Mesenchymal stem cell (in vitro differentiated cells and primary cell): ENCODE measurements around the gene PCYT1A.
A peak's percentile ranks its signal among the peaks of the same experiment; 100 is the strongest.

Experiments
- DNase-seq: peaks from one replicate; pipeline ENCODE4 v3.0.0-alpha.2; 2013
- H2AFZ ChIP-seq: one replicate; pipeline ENCODE4 v1.6.1; 2013; ENCODE audit warnings: low read depth, mild to moderate bottlenecking, control low read depth, inconsistent platforms, low read length, moderate library complexity
- H2AK5ac ChIP-seq: 2 replicates; pipeline ENCODE4 v1.6.1; 2013; ENCODE audit warnings: low read length, moderate library complexity, mild to moderate bottlenecking, inconsistent platforms; ENCODE audit not compliant: severe bottlenecking
- H2BK120ac ChIP-seq: one replicate; pipeline ENCODE4 v1.6.1; 2013; ENCODE audit warnings: low read depth, mild to moderate bottlenecking, inconsistent platforms, low read length, moderate library complexity
- H2BK12ac ChIP-seq, 2 experiments: one replicate each; pipeline ENCODE4 v1.6.1; 2013; ENCODE audit warnings: inconsistent platforms in 2 of 2, low read length in 2 of 2, mild to moderate bottlenecking in 2 of 2, moderate library complexity in 2 of 2, control low read depth in 1 of 2
- H2BK15ac ChIP-seq: one replicate; pipeline ENCODE4 v1.6.1; 2013; ENCODE audit warnings: mild to moderate bottlenecking, low read depth, inconsistent platforms; ENCODE audit not compliant: poor library complexity, severe bottlenecking
- H2BK5ac ChIP-seq: 2 replicates; pipeline ENCODE4 v1.6.1; 2013; ENCODE audit warnings: low read depth, mild to moderate bottlenecking, low read length, control low read depth, inconsistent platforms; ENCODE audit not compliant: poor library complexity, severe bottlenecking
- H3K14ac ChIP-seq, 2 experiments: one replicate each; pipeline ENCODE4 v1.6.1; 2013; ENCODE audit warnings: inconsistent platforms in 2 of 2, low read length in 2 of 2, control low read depth in 1 of 2, mild to moderate bottlenecking in 1 of 2, moderate library complexity in 1 of 2
- H3K18ac ChIP-seq, 2 experiments: one replicate each; pipeline ENCODE4 v1.6.1; 2013; ENCODE audit warnings: inconsistent platforms in 2 of 2, low read length in 2 of 2, control low read depth in 1 of 2, low read depth in 1 of 2, mild to moderate bottlenecking in 1 of 2
- H3K23ac ChIP-seq, 2 experiments: one replicate each; pipeline ENCODE4 v1.6.1; 2013; ENCODE audit warnings: inconsistent platforms in 2 of 2, low read length in 2 of 2, mild to moderate bottlenecking in 2 of 2, moderate library complexity in 2 of 2, control low read depth in 1 of 2
- H3K27ac ChIP-seq: 2 replicates; pipeline ENCODE4 v1.5.1; 2013; ENCODE audit warnings: mild to moderate bottlenecking, moderate library complexity, low read length, control low read depth, inconsistent platforms; ENCODE audit not compliant: poor library complexity, severe bottlenecking
- H3K27me3 ChIP-seq, 2 experiments: 2 replicates each; pipeline versions ENCODE4 v1.6.1 to v1.7.0; 2013; ENCODE audit warnings: low read length in 2 of 2, mild to moderate bottlenecking in 2 of 2, moderate library complexity in 2 of 2, control low read depth in 1 of 2, inconsistent platforms in 1 of 2; ENCODE audit not compliant: control insufficient read depth in 1 of 2, insufficient read depth in 1 of 2
- H3K36me3 ChIP-seq, 2 experiments: 2 replicates each; pipeline versions ENCODE4 v1.6.1 to v1.7.0; 2013; ENCODE audit warnings: low read length in 2 of 2, control low read depth in 1 of 2, inconsistent platforms in 1 of 2, low read depth in 1 of 2, mild to moderate bottlenecking in 1 of 2; ENCODE audit not compliant: insufficient read depth in 2 of 2, control insufficient read depth in 1 of 2
- H3K4ac ChIP-seq, 2 experiments: one replicate each; pipeline ENCODE4 v1.6.1; 2013; ENCODE audit warnings: inconsistent platforms in 2 of 2, low read length in 2 of 2, mild to moderate bottlenecking in 2 of 2, moderate library complexity in 2 of 2, control low read depth in 1 of 2, low read depth in 1 of 2
- H3K4me1 ChIP-seq: 2 replicates; pipeline ENCODE4 v1.6.1; 2013; ENCODE audit warnings: low read depth, low read length, control low read depth; ENCODE audit not compliant: control insufficient read depth, insufficient read depth
- H3K4me2 ChIP-seq: 2 replicates; pipeline ENCODE4 v1.6.1; 2013; ENCODE audit warnings: low read length, mild to moderate bottlenecking, inconsistent platforms; ENCODE audit not compliant: poor library complexity, severe bottlenecking
- H3K4me3 ChIP-seq, 2 experiments: 2 replicates each; pipeline versions ENCODE4 v1.5.1 to v1.7.0; 2013; ENCODE audit warnings: low read length in 2 of 2, mild to moderate bottlenecking in 2 of 2, control low read depth in 1 of 2, low read depth in 1 of 2; ENCODE audit not compliant: insufficient read depth in 1 of 2
- H3K79me1 ChIP-seq: replicated peaks from 2 replicates; pipeline ENCODE4 v1.6.1; 2013; ENCODE audit warnings: mild to moderate bottlenecking, control low read depth, low read length, inconsistent platforms; ENCODE audit not compliant: poor library complexity, severe bottlenecking
- H3K9ac ChIP-seq: 2 replicates; pipeline ENCODE4 v1.7.0; 2013; ENCODE audit warnings: mild to moderate bottlenecking, low read length, moderate library complexity
- H3K9me3 ChIP-seq: 2 replicates; pipeline ENCODE4 v1.7.0; 2013; ENCODE audit warnings: mild to moderate bottlenecking, low read length; ENCODE audit not compliant: control insufficient read depth
- H4K8ac ChIP-seq: one replicate; pipeline ENCODE4 v1.6.1; 2013; ENCODE audit warnings: inconsistent platforms, mild to moderate bottlenecking, low read length, moderate library complexity
- H4K91ac ChIP-seq: one replicate; pipeline ENCODE4 v1.6.1; 2013; ENCODE audit warnings: mild to moderate bottlenecking, low read length, inconsistent platforms
- WGBS: methylation state at CpG from one replicate; pipeline ENCODE4 v1.1.7; 2013; ENCODE audit warnings: mixed read lengths; 5-methylcytosine and 5-hydroxymethylcytosine counted together

PCYT1A gene

GRCh38 chr3:196332168-196332567, 44.6 kb upstream of the PCYT1A start:
- H3K27me3 ChIP-seq, result no peaks in the 10 kb centered on the region
- no peak overlapping the region for H2BK5ac ChIP-seq
- no peak overlapping the region for H3K4me2 ChIP-seq
- no peaks in the 10 kb centered on the region for H3K36me3 ChIP-seq
- H4K91ac ChIP-seq, result no peak overlapping the region
- H2BK120ac ChIP-seq, result no peak overlapping the region
- no peak overlapping the region for H2BK12ac ChIP-seq
- no peak for DNase-seq
- H2BK15ac ChIP-seq, result no peak overlapping the region
- no peak overlapping the region for H3K4me3 ChIP-seq
- H3K14ac ChIP-seq, result no peak overlapping the region
- no peak overlapping the region for H4K8ac ChIP-seq
- peaks cover 3% of the 10 kb centered on the region for H3K4me1 ChIP-seq
- no peak overlapping the region for H2AK5ac ChIP-seq
- H3K23ac ChIP-seq, result no peak overlapping the region
- H2AFZ ChIP-seq, result no peak overlapping the region
- H3K4ac ChIP-seq, result no peak overlapping the region
- H3K18ac ChIP-seq, result no peak overlapping the region
- no peak overlapping the region for H3K9ac ChIP-seq
- no peak overlapping the region for H3K27ac ChIP-seq
- WGBS, result 97% methylated on average over 8 of the region's 8 CpGs
- no peaks in the 10 kb centered on the region for H3K9me3 ChIP-seq
- no peaks in the 10 kb centered on the region for H3K79me1 ChIP-seq

DNA sequence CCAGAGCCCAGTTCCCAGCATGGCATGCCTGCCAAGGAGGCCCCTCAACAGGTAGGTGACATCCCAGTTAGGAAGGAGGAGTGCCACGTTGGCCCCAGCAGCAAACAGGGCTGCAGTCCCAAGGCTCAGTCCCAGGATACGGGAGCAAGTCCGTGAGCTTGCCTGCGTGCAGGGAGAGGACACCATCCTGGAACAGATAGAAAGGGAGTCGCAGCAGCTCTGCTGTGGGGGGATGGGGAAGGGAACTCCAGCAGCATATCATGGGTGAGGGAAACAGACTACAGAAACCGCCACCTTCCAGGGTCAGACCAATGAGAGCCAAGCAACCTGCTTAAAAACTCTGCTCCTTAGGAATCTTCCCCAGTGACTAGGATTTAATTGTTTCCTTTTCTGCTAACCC, 39.9 kb upstream of the PCYT1A start:
- no peak overlapping the region for H3K4ac ChIP-seq
- no peak overlapping the region for H4K8ac ChIP-seq
- H3K18ac ChIP-seq, result no peak overlapping the region
- H3K9ac ChIP-seq, result no peak overlapping the region
- no peak overlapping the region for H3K4me3 ChIP-seq
- no peaks in the 10 kb centered on the region for H3K9me3 ChIP-seq
- no peak overlapping the region for H2AFZ ChIP-seq
- H3K79me1 ChIP-seq, result no peaks in the 10 kb centered on the region
- H2BK15ac ChIP-seq, result no peak overlapping the region
- no peak overlapping the region for H3K4me2 ChIP-seq
- no peak overlapping the region for H2AK5ac ChIP-seq
- no peak overlapping the region for H2BK5ac ChIP-seq
- no peak for DNase-seq
- no peak overlapping the region for H2BK12ac ChIP-seq
- H3K36me3 ChIP-seq, result peaks cover 0 to 3% of the 10 kb centered on the region in 2 experiments
- H2BK120ac ChIP-seq, result no peak overlapping the region
- no peak overlapping the region for H4K91ac ChIP-seq
- peak overlapping the region in 1 of 2 experiments; percentile 55 for H3K14ac ChIP-seq
- 70% methylated on average over 6 of the region's 6 CpGs for WGBS
- no peak overlapping the region for H3K23ac ChIP-seq
- H3K4me1 ChIP-seq, result peaks cover 3% of the 10 kb centered on the region
- no peaks in the 10 kb centered on the region for H3K27me3 ChIP-seq
- H3K27ac ChIP-seq, result no peak overlapping the region

DNA sequence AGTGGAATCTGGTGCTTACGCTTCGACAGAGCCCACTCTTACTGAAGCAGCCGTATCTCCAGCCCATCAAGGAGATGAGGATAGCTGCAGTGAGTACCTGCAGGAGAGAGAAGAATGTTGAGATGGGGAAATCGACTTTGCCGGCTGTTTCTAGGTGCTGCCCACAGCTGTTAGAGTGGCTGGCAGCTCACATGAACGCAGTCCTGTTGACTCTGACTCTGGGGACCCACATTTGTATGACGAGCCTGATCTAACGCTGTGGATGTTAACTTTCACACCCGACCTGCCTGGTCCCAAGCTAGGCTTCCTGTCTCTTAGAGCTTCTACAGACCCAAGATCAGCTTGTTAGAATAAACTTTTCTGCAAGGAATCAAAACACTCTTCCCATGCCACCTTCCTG, 39.4 kb upstream of the PCYT1A start:
- no peak overlapping the region for H2BK15ac ChIP-seq
- H2BK5ac ChIP-seq, result no peak overlapping the region
- H3K27me3 ChIP-seq, result no peaks in the 10 kb centered on the region
- no peak overlapping the region for H3K4me2 ChIP-seq
- no peak overlapping the region for H3K9ac ChIP-seq
- no peak overlapping the region for H3K18ac ChIP-seq
- no peak overlapping the region for H3K4me3 ChIP-seq
- DNase-seq, result no peak
- H4K8ac ChIP-seq, result no peak overlapping the region
- H3K27ac ChIP-seq, result no peak overlapping the region
- no peak overlapping the region for H2BK12ac ChIP-seq
- H3K79me1 ChIP-seq, result no peaks in the 10 kb centered on the region
- H3K4me1 ChIP-seq, result peaks cover 3% of the 10 kb centered on the region
- no peak overlapping the region for H3K23ac ChIP-seq
- no peak overlapping the region for H2BK120ac ChIP-seq
- no peak overlapping the region for H2AK5ac ChIP-seq
- H3K9me3 ChIP-seq, result no peaks in the 10 kb centered on the region
- peaks cover 0 to 3% of the 10 kb centered on the region in 2 experiments for H3K36me3 ChIP-seq
- WGBS, result 89% methylated on average over 9 of the region's 9 CpGs
- no peak overlapping the region for H2AFZ ChIP-seq
- H3K14ac ChIP-seq, result no peak overlapping the region
- H4K91ac ChIP-seq, result no peak overlapping the region
- no peak overlapping the region for H3K4ac ChIP-seq

DNA sequence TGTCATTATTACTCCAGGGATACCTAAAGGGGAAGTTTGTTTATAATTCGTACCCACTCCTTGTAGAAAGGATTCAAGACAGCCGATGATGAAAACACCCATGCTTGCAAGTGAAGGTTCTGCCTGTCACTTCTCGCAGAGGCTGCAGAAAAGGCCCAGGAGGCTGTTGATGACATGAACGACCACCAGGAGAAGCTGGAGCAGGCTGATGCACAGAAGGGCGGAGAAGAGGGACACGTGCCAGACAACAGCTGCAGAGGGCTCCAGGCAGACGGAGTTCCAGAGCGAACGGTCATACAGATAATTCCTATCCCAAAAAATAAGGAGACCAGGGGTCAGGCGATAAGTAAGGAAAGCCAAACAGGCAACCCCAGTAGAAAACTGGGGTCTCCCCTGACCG, 36.2 kb upstream of the PCYT1A start:
- Histone ChIP-seq H3K4ac (no peak overlapping the region), H3K23ac (no peak overlapping the region)
- WGBS, result 60% methylated on average over 9 of the region's 11 CpGs

More for the DNA sequence above, 36.2 kb upstream of the PCYT1A start:
- Histone ChIP-seq H3K36me3 (peaks cover 0 to 3% of the 10 kb centered on the region in 2 experiments), H4K91ac (no peak overlapping the region), H2AK5ac (no peak overlapping the region), H3K4me1 (peaks cover 10% of the 10 kb centered on the region), H3K18ac (no peak overlapping the region), H3K27me3 (no peaks in the 10 kb centered on the region), H3K4me3 (no peak overlapping the region), H4K8ac (no peak overlapping the region), H3K79me1 (peaks cover 2% of the 10 kb centered on the region), H3K9me3 (no peaks in the 10 kb centered on the region), H2BK12ac (no peak overlapping the region), H2BK15ac (no peak overlapping the region), H3K14ac (no peak overlapping the region), H3K9ac (no peak overlapping the region), H2BK5ac (no peak overlapping the region), H3K4me2 (no peak overlapping the region), H3K27ac (no peak overlapping the region), H2AFZ (no peak overlapping the region), H2BK120ac (no peak overlapping the region)
- DNase-seq, result no peak
